ENCODE measurements around the gene UQCRQ.

DNA sequence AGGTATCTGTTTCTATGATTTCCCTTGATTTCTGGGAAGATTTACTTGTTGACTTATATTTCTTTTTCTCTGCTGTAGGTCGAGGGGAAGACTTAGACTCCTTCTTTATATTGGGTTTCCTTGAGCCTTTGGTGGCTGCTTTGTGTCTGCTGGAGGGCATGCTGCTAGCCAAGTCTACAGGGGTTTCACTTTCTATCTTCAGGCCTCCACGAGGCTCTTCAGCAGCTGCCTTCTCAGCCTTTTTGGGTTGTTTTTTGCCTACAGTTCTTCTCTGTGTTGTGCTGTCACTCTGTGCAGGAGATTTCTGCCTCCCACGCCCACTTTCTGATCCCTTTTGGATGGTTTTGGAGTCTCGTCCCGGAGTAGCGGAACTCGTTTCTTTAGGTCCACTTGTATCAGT, 30.2 kb downstream of the UQCRQ start:
- TF ChIP-seq, protein P1, sequence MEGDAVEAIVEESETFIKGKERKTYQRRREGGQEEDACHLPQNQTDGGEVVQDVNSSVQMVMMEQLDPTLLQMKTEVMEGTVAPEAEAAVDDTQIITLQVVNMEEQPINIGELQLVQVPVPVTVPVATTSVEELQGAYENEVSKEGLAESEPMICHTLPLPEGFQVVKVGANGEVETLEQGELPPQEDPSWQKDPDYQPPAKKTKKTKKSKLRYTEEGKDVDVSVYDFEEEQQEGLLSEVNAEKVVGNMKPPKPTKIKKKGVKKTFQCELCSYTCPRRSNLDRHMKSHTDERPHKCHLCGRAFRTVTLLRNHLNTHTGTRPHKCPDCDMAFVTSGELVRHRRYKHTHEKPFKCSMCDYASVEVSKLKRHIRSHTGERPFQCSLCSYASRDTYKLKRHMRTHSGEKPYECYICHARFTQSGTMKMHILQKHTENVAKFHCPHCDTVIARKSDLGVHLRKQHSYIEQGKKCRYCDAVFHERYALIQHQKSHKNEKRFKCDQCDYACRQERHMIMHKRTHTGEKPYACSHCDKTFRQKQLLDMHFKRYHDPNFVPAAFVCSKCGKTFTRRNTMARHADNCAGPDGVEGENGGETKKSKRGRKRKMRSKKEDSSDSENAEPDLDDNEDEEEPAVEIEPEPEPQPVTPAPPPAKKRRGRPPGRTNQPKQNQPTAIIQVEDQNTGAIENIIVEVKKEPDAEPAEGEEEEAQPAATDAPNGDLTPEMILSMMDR (IDR thresholded peaks at IDR 0.05), result no peak
- no peak for TF ChIP-seq POLR2AphosphoS5 (IDR thresholded peaks at IDR 0.05)
- no peak for TF ChIP-seq POLR2A (IDR thresholded peaks at IDR 0.05)

Measured in gastroesophageal sphincter (tissue), 3 donors.